ENCODE measurements around the gene DNPH1. TPM values are rescaled to one million over a fixed set of nuclear protein-coding genes. Genes with fewer than 3 reads are reported as not detected.

The DNPH1 gene
- total and polyA plus RNA-seq, 9 of the 15 experiments (the other 6 are each of a cell fraction or from before 2014, with no cell fraction given) = 7.3 to 300 (median 68.7) TPM

DNA sequence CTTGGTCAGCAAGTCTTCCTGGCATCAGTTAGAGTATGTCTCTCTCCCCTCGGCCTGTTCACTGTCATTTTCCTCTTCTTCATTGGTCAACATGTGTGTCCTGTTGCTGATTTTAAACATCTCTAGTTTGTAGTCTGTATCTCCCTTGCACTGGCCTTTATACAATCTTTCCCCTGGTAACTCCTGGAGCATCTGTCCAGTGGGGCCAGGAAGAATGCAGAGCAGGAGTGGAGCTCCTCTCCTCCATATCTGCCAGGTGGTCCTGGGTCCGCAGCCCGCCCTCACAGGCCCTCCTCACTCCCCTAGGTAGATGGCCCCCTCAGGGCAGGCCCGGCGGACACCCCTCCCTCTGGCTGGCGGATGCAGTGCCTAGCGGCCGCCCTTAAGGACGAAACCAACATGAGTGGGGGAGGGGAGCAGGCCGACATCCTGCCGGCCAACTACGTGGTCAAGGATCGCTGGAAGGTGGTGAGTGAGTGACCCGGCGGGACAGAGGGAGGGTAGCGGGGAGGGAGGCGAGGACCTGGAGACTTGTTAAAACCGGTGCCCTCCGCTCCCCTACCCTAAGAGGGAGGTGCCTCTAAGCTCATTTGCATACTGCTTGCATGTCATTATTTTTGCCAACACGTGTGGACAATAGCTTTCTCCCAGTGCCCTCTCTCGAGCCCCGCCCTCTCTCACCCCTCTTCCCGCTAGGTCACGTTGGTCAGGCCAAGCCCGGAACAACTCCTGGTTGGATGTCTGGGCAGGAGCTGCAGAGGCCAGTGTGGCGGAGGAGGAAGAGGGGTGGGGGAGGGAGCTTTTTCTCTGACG lies 17.2 kb upstream of the DNPH1 start (continued):
- TF ChIP-seq ESRRA (IDR thresholded peaks at IDR 0.05; ENCODE audit: borderline replicate concordance, low read depth) (no peak), SUPT5H (IDR thresholded peaks at IDR 0.05) (no peak), MEF2D (tag; conservative IDR thresholded peaks at IDR 0.05; ENCODE audit: low read depth) (no peak), POLR2AphosphoS5 (IDR thresholded peaks at IDR 0.05; ENCODE audit: control insufficient read depth, insufficient read depth, low read depth, low read length) (no peak), PML (IDR thresholded peaks at IDR 0.05; ENCODE audit: low read length) (no peak), XRCC4 (IDR thresholded peaks at IDR 0.05; ENCODE audit: extremely low read depth, insufficient read depth, insufficient read length) (no peak), TCF3 (CRISPR knock-in tag; IDR thresholded peaks at IDR 0.05) (no peak), RHOXF2B (CRISPR knock-in tag; conservative IDR thresholded peaks at IDR 0.05) (no peak), ATF7 (IDR thresholded peaks at IDR 0.05) (peak; percentile 79), ASH1L (IDR thresholded peaks at IDR 0.05; ENCODE audit: borderline replicate concordance, low read depth, partially characterized antibody) (no peak), CBX2 (IDR thresholded peaks at IDR 0.05; ENCODE audit: insufficient read depth, low read length, poor library complexity, severe bottlenecking) (no peak), KAT2B (IDR thresholded peaks at IDR 0.05; ENCODE audit: low read depth, low read length) (no peak), RBM34 (IDR thresholded peaks at IDR 0.05; ENCODE audit: borderline replicate concordance, insufficient read depth, low read length) (no peak), ZZZ3 (IDR thresholded peaks at IDR 0.05) (no peak), HDGF (IDR thresholded peaks at IDR 0.05) (no peak), GABPA (tag; conservative IDR thresholded peaks at IDR 0.05; ENCODE audit: low read depth) (no peak)
- TF ChIP-seq, protein P1, sequence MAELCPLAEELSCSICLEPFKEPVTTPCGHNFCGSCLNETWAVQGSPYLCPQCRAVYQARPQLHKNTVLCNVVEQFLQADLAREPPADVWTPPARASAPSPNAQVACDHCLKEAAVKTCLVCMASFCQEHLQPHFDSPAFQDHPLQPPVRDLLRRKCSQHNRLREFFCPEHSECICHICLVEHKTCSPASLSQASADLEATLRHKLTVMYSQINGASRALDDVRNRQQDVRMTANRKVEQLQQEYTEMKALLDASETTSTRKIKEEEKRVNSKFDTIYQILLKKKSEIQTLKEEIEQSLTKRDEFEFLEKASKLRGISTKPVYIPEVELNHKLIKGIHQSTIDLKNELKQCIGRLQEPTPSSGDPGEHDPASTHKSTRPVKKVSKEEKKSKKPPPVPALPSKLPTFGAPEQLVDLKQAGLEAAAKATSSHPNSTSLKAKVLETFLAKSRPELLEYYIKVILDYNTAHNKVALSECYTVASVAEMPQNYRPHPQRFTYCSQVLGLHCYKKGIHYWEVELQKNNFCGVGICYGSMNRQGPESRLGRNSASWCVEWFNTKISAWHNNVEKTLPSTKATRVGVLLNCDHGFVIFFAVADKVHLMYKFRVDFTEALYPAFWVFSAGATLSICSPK (IDR thresholded peaks at IDR 0.05; ENCODE audit: borderline replicate concordance) = no peak
- TF ChIP-seq, protein P2, sequence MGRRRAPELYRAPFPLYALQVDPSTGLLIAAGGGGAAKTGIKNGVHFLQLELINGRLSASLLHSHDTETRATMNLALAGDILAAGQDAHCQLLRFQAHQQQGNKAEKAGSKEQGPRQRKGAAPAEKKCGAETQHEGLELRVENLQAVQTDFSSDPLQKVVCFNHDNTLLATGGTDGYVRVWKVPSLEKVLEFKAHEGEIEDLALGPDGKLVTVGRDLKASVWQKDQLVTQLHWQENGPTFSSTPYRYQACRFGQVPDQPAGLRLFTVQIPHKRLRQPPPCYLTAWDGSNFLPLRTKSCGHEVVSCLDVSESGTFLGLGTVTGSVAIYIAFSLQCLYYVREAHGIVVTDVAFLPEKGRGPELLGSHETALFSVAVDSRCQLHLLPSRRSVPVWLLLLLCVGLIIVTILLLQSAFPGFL (CRISPR knock-in tag; IDR thresholded peaks at IDR 0.05) = no peak
- TF ChIP-seq, protein P3, sequence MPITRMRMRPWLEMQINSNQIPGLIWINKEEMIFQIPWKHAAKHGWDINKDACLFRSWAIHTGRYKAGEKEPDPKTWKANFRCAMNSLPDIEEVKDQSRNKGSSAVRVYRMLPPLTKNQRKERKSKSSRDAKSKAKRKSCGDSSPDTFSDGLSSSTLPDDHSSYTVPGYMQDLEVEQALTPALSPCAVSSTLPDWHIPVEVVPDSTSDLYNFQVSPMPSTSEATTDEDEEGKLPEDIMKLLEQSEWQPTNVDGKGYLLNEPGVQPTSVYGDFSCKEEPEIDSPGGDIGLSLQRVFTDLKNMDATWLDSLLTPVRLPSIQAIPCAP (CRISPR knock-in tag; IDR thresholded peaks at IDR 0.05; ENCODE audit: borderline replicate concordance) = no peak
- TF ChIP-seq, protein P4, sequence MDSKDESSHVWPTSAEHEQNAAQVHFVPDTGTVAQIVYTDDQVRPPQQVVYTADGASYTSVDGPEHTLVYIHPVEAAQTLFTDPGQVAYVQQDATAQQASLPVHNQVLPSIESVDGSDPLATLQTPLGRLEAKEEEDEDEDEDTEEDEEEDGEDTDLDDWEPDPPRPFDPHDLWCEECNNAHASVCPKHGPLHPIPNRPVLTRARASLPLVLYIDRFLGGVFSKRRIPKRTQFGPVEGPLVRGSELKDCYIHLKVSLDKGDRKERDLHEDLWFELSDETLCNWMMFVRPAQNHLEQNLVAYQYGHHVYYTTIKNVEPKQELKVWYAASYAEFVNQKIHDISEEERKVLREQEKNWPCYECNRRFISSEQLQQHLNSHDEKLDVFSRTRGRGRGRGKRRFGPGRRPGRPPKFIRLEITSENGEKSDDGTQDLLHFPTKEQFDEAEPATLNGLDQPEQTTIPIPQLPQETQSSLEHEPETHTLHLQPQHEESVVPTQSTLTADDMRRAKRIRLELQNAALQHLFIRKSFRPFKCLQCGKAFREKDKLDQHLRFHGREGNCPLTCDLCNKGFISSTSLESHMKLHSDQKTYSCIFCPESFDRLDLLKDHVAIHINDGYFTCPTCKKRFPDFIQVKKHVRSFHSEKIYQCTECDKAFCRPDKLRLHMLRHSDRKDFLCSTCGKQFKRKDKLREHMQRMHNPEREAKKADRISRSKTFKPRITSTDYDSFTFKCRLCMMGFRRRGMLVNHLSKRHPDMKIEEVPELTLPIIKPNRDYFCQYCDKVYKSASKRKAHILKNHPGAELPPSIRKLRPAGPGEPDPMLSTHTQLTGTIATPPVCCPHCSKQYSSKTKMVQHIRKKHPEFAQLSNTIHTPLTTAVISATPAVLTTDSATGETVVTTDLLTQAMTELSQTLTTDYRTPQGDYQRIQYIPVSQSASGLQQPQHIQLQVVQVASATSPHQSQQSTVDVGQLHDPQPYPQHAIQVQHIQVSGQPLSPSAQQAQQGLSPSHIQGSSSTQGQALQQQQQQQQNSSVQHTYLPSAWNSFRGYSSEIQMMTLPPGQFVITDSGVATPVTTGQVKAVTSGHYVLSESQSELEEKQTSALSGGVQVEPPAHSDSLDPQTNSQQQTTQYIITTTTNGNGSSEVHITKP (IDR thresholded peaks at IDR 0.05; ENCODE audit: partially characterized antibody) = peak; percentile 97
